GM04503 (cell line): ENCODE data around the gene VCY.
"Not testable (repeated sequence)": the region's sequence is repeated elsewhere in the genome, so short reads cannot be mapped to it uniquely, and the experiment has no call there.

ENCODE experiments used
- DNase-seq: peaks from one replicate; pipeline ENCODE4 v3.0.0-alpha.2; 2012; ENCODE audit warnings: low read depth

Gene VCY

GRCh38 chrY:13986373-13986772 is at the start of gene VCY:
TSS of gene VCY (minus strand) at chrY:13986473. CDS start at chrY:13986440, 33 bp downstream.
- DNase-seq = not testable (repeated sequence)

- DNase-seq = not testable (repeated sequence)
Observed at GRCh38 chrY:14030395-14030794, 44.1 kb upstream of the VCY start.

- DNase-seq = not testable (repeated sequence)
Observed at GRCh38 chrY:14011916-14012315, 25.6 kb upstream of the VCY start.

- DNase-seq = not testable (repeated sequence)
Observed at GRCh38 chrY:13942406-13942805, 43.9 kb downstream of the VCY start.
